CD14-positive monocyte (primary cell): ENCODE measurements around the gene POMT2. TPM values are rescaled to one million over a fixed set of nuclear protein-coding genes. Genes with fewer than 3 reads are reported as not detected.

Source experiments
- DNase-seq, 3 donors: peaks; one replicate each; pipeline ENCODE4 v3.0.0-alpha.2; 2011 to 2022
- H2AFZ ChIP-seq: 2 replicates; pipeline ENCODE4 v1.6.0; 2012; ENCODE audit warnings: mild to moderate bottlenecking, low read depth, low read length, inconsistent platforms; ENCODE audit not compliant: insufficient read depth, poor library complexity, severe bottlenecking
- H3K27ac ChIP-seq, 2 donors: 1 replicate in 1 of 2; 2 replicates in 1 of 2; pipeline ENCODE4 v1.5.1; 2012 to 2013; ENCODE audit warnings: low read length in 2 of 2, control low read depth in 1 of 2, inconsistent platforms in 1 of 2, low read depth in 1 of 2, mild to moderate bottlenecking in 1 of 2
- H3K27me3 ChIP-seq, 2 donors: one replicate each; pipeline versions ENCODE4 v1.6.0 to v1.6.1; 2011 to 2013; ENCODE audit warnings: low read length in 2 of 2; ENCODE audit not compliant: control insufficient read depth in 2 of 2, insufficient read depth in 2 of 2
- H3K36me3 ChIP-seq, 2 donors: replicated peaks in 1 of 2; 1 replicate in 1 of 2; 2 replicates in 1 of 2; pipeline versions ENCODE4 v1.5.1 to v1.6.1; 2012 to 2013; ENCODE audit warnings: low read length in 2 of 2, control low read depth in 1 of 2, inconsistent platforms in 1 of 2, mild to moderate bottlenecking in 1 of 2; ENCODE audit not compliant: insufficient read depth in 2 of 2, control insufficient read depth in 1 of 2
- H3K4me1 ChIP-seq, 2 donors: 1 replicate in 1 of 2; 2 replicates in 1 of 2; pipeline versions ENCODE4 v1.5.1 to v1.6.1; 2012 to 2013; ENCODE audit warnings: low read length in 2 of 2, control low read depth in 1 of 2, inconsistent platforms in 1 of 2, mild to moderate bottlenecking in 1 of 2, moderate library complexity in 1 of 2; ENCODE audit not compliant: insufficient read depth in 2 of 2, control insufficient read depth in 1 of 2
- H3K4me2 ChIP-seq: replicated peaks from 2 replicates; pipeline ENCODE3; 2012; ENCODE audit warnings: low read length, moderate library complexity, mild to moderate bottlenecking; ENCODE audit not compliant: poor library complexity, severe bottlenecking; ENCODE audit errors: extremely low read depth
- H3K4me3 ChIP-seq, 3 experiments: fragments of 200-600 bp in 1 of 3; sonication (generic) in 1 of 3; replicated peaks in 1 of 3; 1 replicate in 2 of 3; 2 replicates in 1 of 3; pipeline ENCODE4 v1.5.1; 2011 to 2013; ENCODE audit warnings: low read length in 3 of 3, mild to moderate bottlenecking in 3 of 3, control low read depth in 2 of 3, low read depth in 2 of 3, inconsistent platforms in 1 of 3, moderate library complexity in 1 of 3
- H3K79me2 ChIP-seq: 2 replicates; pipeline ENCODE4 v1.6.0; 2012; ENCODE audit warnings: mild to moderate bottlenecking, control low read depth, inconsistent platforms, low read length, moderate library complexity; ENCODE audit not compliant: insufficient read depth
- H3K9ac ChIP-seq: 2 replicates; pipeline ENCODE4 v1.6.0; 2017; ENCODE audit warnings: low read length, mild to moderate bottlenecking; ENCODE audit not compliant: insufficient read depth, poor library complexity, severe bottlenecking
- H3K9me3 ChIP-seq, 2 donors: replicated peaks in 1 of 2; 1 replicate in 1 of 2; 2 replicates in 1 of 2; pipeline versions ENCODE4 v1.5.1 to v1.6.1; 2012 to 2013; ENCODE audit warnings: low read length in 2 of 2, control low read depth in 1 of 2; ENCODE audit not compliant: control insufficient read depth in 1 of 2, insufficient read depth in 1 of 2
- H4K20me1 ChIP-seq: 2 replicates; pipeline ENCODE4 v1.6.0; 2012; ENCODE audit warnings: mild to moderate bottlenecking, low read length, control low read depth, moderate library complexity; ENCODE audit not compliant: insufficient read depth
- H3K27ac Mint-ChIP-seq, 7 donors: one replicate each; pipeline ENCODE4 v1.8.0; 2020; ENCODE audit warnings: mild to moderate bottlenecking in 7 of 7, mixed read lengths in 7 of 7, moderate library complexity in 6 of 7, inconsistent platforms in 2 of 7
- H3K27me3 Mint-ChIP-seq, 3 donors: one replicate each; pipeline ENCODE4 v1.8.0; 2021 to 2022; ENCODE audit warnings: low read depth in 3 of 3, mild to moderate bottlenecking in 3 of 3, mixed read lengths in 3 of 3, moderate library complexity in 3 of 3, inconsistent platforms in 1 of 3
- H3K36me3 Mint-ChIP-seq, 2 donors: one replicate each; pipeline ENCODE4 v1.8.0; 2020; ENCODE audit warnings: mixed read lengths in 2 of 2, inconsistent platforms in 1 of 2, mild to moderate bottlenecking in 1 of 2
- H3K4me1 Mint-ChIP-seq: one replicate; pipeline ENCODE4 v1.8.0; 2020; ENCODE audit warnings: mild to moderate bottlenecking, mixed read lengths
- H3K4me3 Mint-ChIP-seq, 2 donors: one replicate each; pipeline ENCODE4 v1.8.0; 2020; ENCODE audit warnings: mild to moderate bottlenecking in 2 of 2, mixed read lengths in 2 of 2, moderate library complexity in 1 of 2
- H3K9me3 Mint-ChIP-seq, 7 donors: one replicate each; pipeline ENCODE4 v1.8.0; 2020 to 2022; ENCODE audit warnings: mixed read lengths in 7 of 7, mild to moderate bottlenecking in 6 of 7, moderate library complexity in 6 of 7, inconsistent platforms in 2 of 7
- CTCF ChIP-seq: fragments of 200-600 bp; IDR thresholded peaks from one replicate; pipeline ENCODE4 v1.8.0; 2022; ENCODE audit warnings: antibody characterized with exemption, mild to moderate bottlenecking
- WGBS: methylation state at CpG from one replicate; pipeline ENCODE4 v1.1.5; 2013; ENCODE audit warnings: missing lambda C conversion rate; ENCODE audit not compliant: insufficient coverage; 5-methylcytosine and 5-hydroxymethylcytosine counted together
- intact Hi-C, 2 donors: fragments of 100-400 bp; cut with micrococcal nuclease; formaldehyde crosslinking; loops; one replicate each; pipeline versions ENCODE4 v1.15.0 to v1.15.1; 2023
- polyA plus RNA-seq, 3 donors: library from polyadenylated mRNA; depleted of rRNA in 1 of 3; unstranded in 2 of 3; stranded (reverse) in 1 of 3; fragments of 300-500 nt in 2 of 3; fragments of >200 nt in 1 of 3; fragmentation: Illumina TruSeq in 2 of 3; gene quantifications; 1 replicate in 2 of 3; 2 replicates in 1 of 3; pipeline ENCODE4 v1.2.3, GENCODE V29; 2012 to 2021

Gene POMT2
- polyA plus RNA-seq, 3 donors = 1.5 to 8.9 (median 1.8) TPM

DNA sequence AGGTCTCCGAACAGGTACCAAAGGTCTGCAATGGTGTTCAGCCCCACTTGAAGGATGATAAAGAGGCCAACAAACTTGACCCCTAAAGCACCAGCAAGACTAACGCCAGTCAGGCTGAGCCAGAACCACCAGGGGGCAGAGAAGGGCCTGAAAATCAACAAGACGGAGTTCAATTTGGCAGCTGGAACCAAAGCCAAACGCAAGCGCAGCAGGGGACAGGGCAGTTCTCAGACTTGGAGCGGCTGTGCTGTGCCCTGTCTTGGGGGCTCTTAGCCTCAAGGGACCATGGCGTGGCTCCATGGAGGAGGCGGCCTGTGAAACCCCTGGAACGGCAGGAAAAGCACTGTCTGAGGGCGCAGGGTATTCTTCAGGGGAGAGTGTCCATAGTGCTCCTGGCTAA lies 19.6 kb downstream of the POMT2 start:
- 44% methylated on average over 10 of the region's 10 CpGs for WGBS
- no peak overlapping the region for H3K4me2 ChIP-seq
- H3K4me3 Mint-ChIP-seq = no peak overlapping the region

GRCh38 chr14:77299771-77300170 lies 20.9 kb downstream of the POMT2 start:
- H3K9me3 ChIP-seq = no peaks in the 10 kb centered on the region
- no peak overlapping the region for H3K27ac ChIP-seq
- no peaks in the 10 kb centered on the region for H4K20me1 ChIP-seq
- Mint-ChIP-seq H3K36me3 (peaks cover 29 to 33% of the 10 kb centered on the region in 2 donors), H3K4me1 (peaks cover 17% of the 10 kb centered on the region), H3K27me3 (peaks cover 0 to 2% (median 0%) of the 10 kb centered on the region in 3 donors), H3K9me3 (no peaks in the 10 kb centered on the region), H3K27ac (peak overlapping the region in 4 of 7 donors; percentile 37 to 73 (median 48)), H3K4me3 (no peak overlapping the region)
- 65% methylated on average over 4 of the region's 4 CpGs for WGBS
- no peak overlapping the region for H2AFZ ChIP-seq
- H3K4me2 ChIP-seq = no peak overlapping the region
- H3K79me2 ChIP-seq = no peaks in the 10 kb centered on the region
- no peak overlapping the region for H3K9ac ChIP-seq
- H3K27me3 ChIP-seq = no peaks in the 10 kb centered on the region
- H3K4me3 ChIP-seq = no peak overlapping the region
- H3K36me3 ChIP-seq = peaks cover 2 to 35% of the 10 kb centered on the region in 2 donors
- intact Hi-C loops = no loop called here
- no peak for DNase-seq
- TF ChIP-seq CTCF = no peak
- H3K4me1 ChIP-seq = peaks cover 5 to 8% of the 10 kb centered on the region in 2 donors

More for the DNA sequence above, 19.6 kb downstream of the POMT2 start:
- no peaks in the 10 kb centered on the region for H3K9me3 ChIP-seq
- Mint-ChIP-seq H3K27ac (no peak overlapping the region), H3K27me3 (no peaks in the 10 kb centered on the region), H3K4me1 (peaks cover 17% of the 10 kb centered on the region), H3K36me3 (peaks cover 28 to 30% of the 10 kb centered on the region in 2 donors), H3K9me3 (no peaks in the 10 kb centered on the region)
- H3K36me3 ChIP-seq = peaks cover 7 to 34% of the 10 kb centered on the region in 2 donors
- H3K4me1 ChIP-seq = peaks cover 5 to 8% of the 10 kb centered on the region in 2 donors
- H3K79me2 ChIP-seq = no peaks in the 10 kb centered on the region
- H2AFZ ChIP-seq = peak overlapping the region; percentile 11
- H3K27me3 ChIP-seq = no peaks in the 10 kb centered on the region
- no peak overlapping the region for H3K4me3 ChIP-seq
- no peak overlapping the region for H3K9ac ChIP-seq
- intact Hi-C loops = no loop called here
- TF ChIP-seq CTCF = peak; percentile 76
- no peak overlapping the region for H3K27ac ChIP-seq
- no peaks in the 10 kb centered on the region for H4K20me1 ChIP-seq
- peak; percentile 33 to 59 (median 41) for DNase-seq
